IMR-90 (cell line): ENCODE measurements around the gene ALOX12B.

Experiments used
- POLR2A ChIP-seq: IDR thresholded peaks from 2 replicates; pipeline ENCODE4 v1.6.1; 2012; ENCODE audit warnings: mild to moderate bottlenecking, low read depth, low read length
- TF ChIP-seq, protein P1 (sequence below): conservative IDR thresholded peaks from 2 replicates; pipeline ENCODE4 v1.5.1; 2012; ENCODE audit warnings: mild to moderate bottlenecking, low read depth, low read length, improper control_type of control experiment

DNA sequence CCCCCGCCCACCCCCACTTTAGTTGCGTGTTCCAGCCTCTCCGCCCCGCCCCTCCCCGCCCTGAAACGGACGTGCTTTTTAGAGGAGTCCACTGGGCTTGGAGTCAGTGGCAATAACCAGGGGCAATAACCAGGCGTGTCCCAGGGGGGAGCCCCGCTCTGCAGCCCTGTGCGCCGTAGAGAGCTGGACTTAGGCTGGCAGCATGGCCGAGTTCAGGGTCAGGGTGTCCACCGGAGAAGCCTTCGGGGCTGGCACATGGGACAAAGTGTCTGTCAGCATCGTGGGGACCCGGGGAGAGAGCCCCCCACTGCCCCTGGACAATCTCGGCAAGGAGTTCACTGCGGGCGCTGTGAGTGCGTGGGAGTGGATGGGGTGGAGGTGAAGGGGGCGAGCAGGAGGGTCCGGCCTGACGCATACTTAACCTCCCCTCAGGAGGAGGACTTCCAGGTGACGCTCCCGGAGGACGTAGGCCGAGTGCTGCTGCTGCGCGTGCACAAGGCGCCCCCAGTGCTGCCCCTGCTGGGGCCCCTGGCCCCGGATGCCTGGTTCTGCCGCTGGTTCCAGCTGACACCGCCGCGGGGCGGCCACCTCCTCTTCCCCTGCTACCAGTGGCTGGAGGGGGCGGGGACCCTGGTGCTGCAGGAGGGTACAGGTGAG is 48.4 kb downstream of the ALOX12B start, which contains the start of gene ALOX15B:
- TF ChIP-seq, protein P1, sequence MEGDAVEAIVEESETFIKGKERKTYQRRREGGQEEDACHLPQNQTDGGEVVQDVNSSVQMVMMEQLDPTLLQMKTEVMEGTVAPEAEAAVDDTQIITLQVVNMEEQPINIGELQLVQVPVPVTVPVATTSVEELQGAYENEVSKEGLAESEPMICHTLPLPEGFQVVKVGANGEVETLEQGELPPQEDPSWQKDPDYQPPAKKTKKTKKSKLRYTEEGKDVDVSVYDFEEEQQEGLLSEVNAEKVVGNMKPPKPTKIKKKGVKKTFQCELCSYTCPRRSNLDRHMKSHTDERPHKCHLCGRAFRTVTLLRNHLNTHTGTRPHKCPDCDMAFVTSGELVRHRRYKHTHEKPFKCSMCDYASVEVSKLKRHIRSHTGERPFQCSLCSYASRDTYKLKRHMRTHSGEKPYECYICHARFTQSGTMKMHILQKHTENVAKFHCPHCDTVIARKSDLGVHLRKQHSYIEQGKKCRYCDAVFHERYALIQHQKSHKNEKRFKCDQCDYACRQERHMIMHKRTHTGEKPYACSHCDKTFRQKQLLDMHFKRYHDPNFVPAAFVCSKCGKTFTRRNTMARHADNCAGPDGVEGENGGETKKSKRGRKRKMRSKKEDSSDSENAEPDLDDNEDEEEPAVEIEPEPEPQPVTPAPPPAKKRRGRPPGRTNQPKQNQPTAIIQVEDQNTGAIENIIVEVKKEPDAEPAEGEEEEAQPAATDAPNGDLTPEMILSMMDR, result no peak
- TF ChIP-seq POLR2A, result no peak
